GM23338 (cell line): ENCODE data around the gene CNPY4. TPM values are rescaled to one million over a fixed set of nuclear protein-coding genes. Genes with fewer than 3 reads are reported as not detected.

ENCODE experiments used
- ATAC-seq: fragments of 200-7000 bp; cut with Tn5 transposase; 3 replicates; pipeline ENCODE4 v1.9.1; 2020
- DNase-seq: peaks from one replicate; pipeline ENCODE4 v3.0.0-alpha.2; 2015; ENCODE audit warnings: low spot score
- H2AFZ ChIP-seq: fragments of 200-600 bp; sonication (generic); 2 replicates; pipeline ENCODE4 v1.8.0; 2016; ENCODE audit warnings: antibody characterized with exemption, mild to moderate bottlenecking, moderate library complexity
- H3F3A ChIP-seq: fragments of 200-600 bp; sonication (generic); replicated peaks from 2 replicates; pipeline ENCODE4 v1.8.0; 2017; ENCODE audit warnings: antibody characterized with exemption, mixed run types, low read depth
- H3K27ac ChIP-seq: fragments of 200-600 bp; sonication (generic); 2 replicates; pipeline ENCODE4 v1.6.1; 2016; ENCODE audit warnings: low read depth
- H3K27me3 ChIP-seq: fragments of 200-600 bp; sonication (generic); 2 replicates; pipeline ENCODE4 v1.8.0; 2016; ENCODE audit warnings: mild to moderate bottlenecking, mixed run types, moderate library complexity; ENCODE audit not compliant: insufficient read depth
- H3K36me3 ChIP-seq: fragments of 200-600 bp; sonication (generic); 2 replicates; pipeline ENCODE4 v1.8.0; 2016; ENCODE audit warnings: mild to moderate bottlenecking; ENCODE audit not compliant: insufficient read depth
- H3K4me1 ChIP-seq: fragments of 200-600 bp; sonication (generic); 2 replicates; pipeline ENCODE4 v1.8.0; 2016; ENCODE audit warnings: mild to moderate bottlenecking, moderate library complexity; ENCODE audit not compliant: insufficient read depth
- H3K4me2 ChIP-seq: fragments of 200-600 bp; sonication (generic); 2 replicates; pipeline ENCODE4 v1.7.1; 2017; ENCODE audit warnings: mixed run types
- H3K4me3 ChIP-seq: fragments of 200-600 bp; sonication (generic); 2 replicates; pipeline ENCODE4 v1.6.1; 2016; ENCODE audit warnings: mixed run types
- H3K79me2 ChIP-seq: fragments of 200-600 bp; sonication (generic); replicated peaks from 2 replicates; pipeline ENCODE4 v1.8.0; 2017; ENCODE audit warnings: mild to moderate bottlenecking; ENCODE audit not compliant: insufficient read depth
- H3K9me2 ChIP-seq: fragments of 200-600 bp; sonication (generic); 2 replicates; pipeline ENCODE4 v1.8.0; 2017; ENCODE audit not compliant: insufficient read depth
- H4K20me1 ChIP-seq: fragments of 200-600 bp; sonication (generic); replicated peaks from 2 replicates; pipeline ENCODE4 v1.8.0; 2017; ENCODE audit warnings: mild to moderate bottlenecking; ENCODE audit not compliant: insufficient read depth
- H3K27ac Mint-ChIP-seq: 2 replicates; pipeline ENCODE4 v1.8.0; 2020; ENCODE audit warnings: inconsistent platforms, mild to moderate bottlenecking, moderate library complexity, mixed read lengths
- H3K27me3 Mint-ChIP-seq: 3 replicates; pipeline ENCODE4 v1.8.0; 2022; ENCODE audit warnings: low read depth, mild to moderate bottlenecking, moderate library complexity, mixed read lengths, inconsistent platforms; ENCODE audit not compliant: insufficient read depth, poor library complexity
- H3K36me3 Mint-ChIP-seq: 3 replicates; pipeline ENCODE4 v1.8.0; 2021; ENCODE audit warnings: low read depth, mild to moderate bottlenecking, inconsistent platforms, moderate library complexity, mixed read lengths
- H3K4me1 Mint-ChIP-seq: 3 replicates; pipeline ENCODE4 v1.8.0; 2020; ENCODE audit warnings: mild to moderate bottlenecking, inconsistent platforms, mixed read lengths
- H3K4me3 Mint-ChIP-seq: 3 replicates; pipeline ENCODE4 v1.8.0; 2021; ENCODE audit warnings: moderate library complexity, mild to moderate bottlenecking, inconsistent platforms, mixed read lengths
- H3K9me3 Mint-ChIP-seq: 3 replicates; pipeline ENCODE4 v1.8.0; 2020; ENCODE audit warnings: moderate library complexity, mild to moderate bottlenecking, inconsistent platforms, mixed read lengths
- CREB1 ChIP-seq: fragments of 250-450 bp; sonication (Bioruptor Pico); IDR thresholded peaks from 2 replicates; pipeline ENCODE4 v1.5.0; 2020; ENCODE audit warnings: low read depth, mild to moderate bottlenecking, moderate library complexity
- CTCF ChIP-seq, 2 experiments: fragments of 200-600 bp in 1 of 2; sonication (generic) in 1 of 2; conservative IDR thresholded peaks; 2 replicates each; pipeline versions ENCODE4 v1.5.1 to v1.6.1; 2016 to 2017; ENCODE audit warnings: antibody characterized with exemption in 2 of 2, low read depth in 2 of 2, mild to moderate bottlenecking in 2 of 2, moderate library complexity in 1 of 2
- ETS1 ChIP-seq: IDR thresholded peaks from 2 replicates; pipeline ENCODE4 v1.6.1; 2016; ENCODE audit warnings: antibody characterized with exemption
- EZH2 ChIP-seq: fragments of 200-600 bp; sonication (generic); IDR thresholded peaks from one replicate; pipeline ENCODE4 v1.8.0; 2017; ENCODE audit warnings: antibody characterized with exemption, mild to moderate bottlenecking, low read depth; ENCODE audit not compliant: unreplicated experiment
- EZH2phosphoT487 ChIP-seq: fragments of 200-600 bp; sonication (generic); IDR thresholded peaks from one replicate; pipeline ENCODE4 v1.8.1; 2018; ENCODE audit warnings: antibody characterized with exemption; ENCODE audit not compliant: unreplicated experiment
- JUNB ChIP-seq: IDR thresholded peaks from one replicate; pipeline ENCODE4 v1.6.1; 2016; ENCODE audit warnings: antibody characterized with exemption; ENCODE audit not compliant: unreplicated experiment
- NANOG ChIP-seq: IDR thresholded peaks from 2 replicates; pipeline ENCODE4 v1.6.1; 2016; ENCODE audit warnings: antibody characterized with exemption, borderline replicate concordance
- POLR2AphosphoS5 ChIP-seq: IDR thresholded peaks from 2 replicates; pipeline ENCODE4 v1.6.1; 2016; ENCODE audit warnings: antibody characterized with exemption, low read depth
- REST ChIP-seq: IDR thresholded peaks from one replicate; pipeline ENCODE4 v1.6.1; 2018; ENCODE audit warnings: antibody characterized with exemption; ENCODE audit not compliant: unreplicated experiment
- STAT1 ChIP-seq: IDR thresholded peaks from one replicate; pipeline ENCODE4 v1.6.1; 2016; ENCODE audit warnings: antibody characterized with exemption; ENCODE audit not compliant: unreplicated experiment
- ZNF114 ChIP-seq: fragments of 250-450 bp; sonication (Bioruptor Pico); IDR thresholded peaks from 2 replicates; pipeline ENCODE4 v1.5.0; 2020; ENCODE audit warnings: mild to moderate bottlenecking, moderate library complexity
- ZNF331 ChIP-seq: fragments of 250-450 bp; sonication (Bioruptor Pico); IDR thresholded peaks from 2 replicates; pipeline ENCODE4 v1.5.0; 2020; ENCODE audit warnings: low read depth, mild to moderate bottlenecking, moderate library complexity
- ZNF462 ChIP-seq: fragments of 250-450 bp; sonication (Bioruptor Pico); IDR thresholded peaks from 2 replicates; pipeline ENCODE4 v1.5.0; 2020; ENCODE audit warnings: mild to moderate bottlenecking, moderate library complexity
- polyA plus RNA-seq: library from polyadenylated mRNA; unstranded; fragments of >200 nt; fragmentation: Nextera tagmentation; extraction: Ambion mirVana; gene quantifications from 2 replicates; pipeline ENCODE4 v1.2.1, GENCODE V29; 2016
- total RNA-seq: library from RNA; depleted of rRNA; stranded (reverse); fragments of >200 nt; shearing (Covaris generic); gene quantifications from 2 replicates; pipeline ENCODE4 v1.2.3, GENCODE V29; 2014

Gene CNPY4
- total and polyA plus RNA-seq, 2 experiments from 2014 or later: 10.7 to 12.0 TPM

- Mint-ChIP-seq H3K36me3 (peaks cover 44% of the 10 kb centered on the region), H3K27ac (peak within 1 kb of the TSS; percentile 98), H3K4me3 (peak within 1 kb of the TSS; percentile 95), H3K9me3 (peaks cover 14% of the 10 kb centered on the region), H3K27me3 (peaks cover 17% of the 10 kb centered on the region), H3K4me1 (peaks cover 19% of the 10 kb centered on the region)
- Histone ChIP-seq H3K36me3 (peaks cover 33% of the 10 kb centered on the region), H3K9me2 (no peaks in the 10 kb centered on the region), H3K27ac (peak within 1 kb of the TSS; percentile 93), H3K79me2 (peaks cover 47% of the 10 kb centered on the region), H3K4me1 (peaks cover 15% of the 10 kb centered on the region), H3K27me3 (no peaks in the 10 kb centered on the region), H4K20me1 (peaks cover 23% of the 10 kb centered on the region), H2AFZ (no peak within 1 kb of the TSS), H3K4me3 (peak within 1 kb of the TSS; percentile 94), H3F3A (peaks cover 17% of the 10 kb centered on the region), H3K4me2 (peak within 1 kb of the TSS; percentile 89)
- no peak for TF ChIP-seq EZH2phosphoT487
- no peak for TF ChIP-seq NANOG
- no peak for TF ChIP-seq JUNB
- TF ChIP-seq ZNF462 (CRISPR knock-in tag): no peak
- TF ChIP-seq POLR2AphosphoS5: peak; percentile 85
- TF ChIP-seq CTCF (conservative IDR thresholded peaks at IDR 0.05; ENCODE audit: low read depth in 2 of 2): peak; percentile 80 to 96
- no peak for TF ChIP-seq ZNF331
- TF ChIP-seq ZNF114 (CRISPR knock-in tag): no peak
- peak; percentile 90 for TF ChIP-seq CREB1
- TF ChIP-seq EZH2: no peak
- TF ChIP-seq REST: no peak
- no peak for TF ChIP-seq STAT1
- peak; percentile 90 for TF ChIP-seq ETS1
- peak; percentile 81 for ATAC-seq
- peak; percentile 100 for DNase-seq
Observed at GRCh38 chr7:100081535-100082102, 37.8 kb upstream of the CNPY4 start, which contains the start of gene ZNF3. TSS of gene ZNF3 (minus strand) at chr7:100081723. CDS start at chr7:100077357, 4,366 bp downstream.
